Activated T-cell treated with anti-CD3 and anti-CD28 coated beads, Interleukin-2, amount 50 U/mL, for 1 hour (primary cell): ENCODE data around the gene SMIM15.
A peak's percentile ranks its signal among the peaks of the same experiment; 100 is the strongest.
"Not testable (repeated sequence)": the region's sequence is repeated elsewhere in the genome, so short reads cannot be mapped to it uniquely, and the experiment has no call there.

Experiments
- DNase-seq: peaks from one replicate; pipeline ENCODE4 v3.0.0-alpha.2; 2020

Gene SMIM15

DNA sequence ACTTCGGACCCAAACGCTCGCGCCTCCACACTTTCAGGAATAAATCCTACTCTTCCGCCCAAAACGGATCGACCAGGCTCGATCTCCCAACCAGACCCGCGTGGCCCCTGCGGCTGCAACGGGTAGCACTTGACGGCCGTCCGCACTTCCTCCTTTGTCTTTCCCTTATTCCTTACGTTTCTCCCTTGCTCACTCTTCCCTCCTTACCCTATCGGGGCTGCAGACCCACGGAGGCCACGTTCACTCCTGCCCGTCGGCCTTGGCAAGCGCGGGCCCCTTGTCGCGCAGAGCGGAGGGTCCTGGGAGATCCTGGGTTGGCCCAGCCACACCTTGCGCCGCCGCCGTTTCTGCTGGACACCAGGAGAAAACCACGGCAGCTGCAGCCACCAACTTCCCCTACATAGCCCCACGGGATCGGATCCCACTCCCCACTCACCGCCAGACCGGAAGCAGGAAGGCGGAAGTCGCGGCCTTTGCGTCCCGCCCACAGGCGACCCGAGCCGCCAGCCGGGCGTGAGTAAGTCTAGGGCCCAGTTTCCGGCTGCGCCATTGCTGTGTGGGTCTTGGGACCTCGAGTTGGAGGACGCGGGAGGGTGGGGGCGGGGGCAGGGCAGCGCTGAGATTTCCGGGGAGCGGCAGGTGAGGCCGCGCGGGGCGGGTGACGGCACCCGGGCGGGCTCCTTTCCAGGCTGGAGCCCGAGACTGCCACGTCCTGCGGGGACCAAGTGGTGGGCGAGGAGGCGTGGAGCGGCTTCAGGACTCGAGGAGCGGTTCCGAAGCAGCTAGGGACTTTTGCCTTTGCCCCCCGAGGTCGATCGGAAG, at the start of gene SMIM15:
TSS of gene SMIM15 (minus strand) at position 459 of the 822 bp plus-strand sequence. CDS start 2,297 bp downstream, outside the sequence.
- peak; percentile 79 for DNase-seq

- DNase-seq = no peak
Observed at GRCh38 chr5:61207884-61208283, 45.6 kb upstream of the SMIM15 start.

- no peak for DNase-seq
Observed at GRCh38 chr5:61205013-61205412, 42.7 kb upstream of the SMIM15 start.

- DNase-seq = no peak
Observed at GRCh38 chr5:61202213-61202612, 39.9 kb upstream of the SMIM15 start.

GRCh38 chr5:61200582-61201155, 38.4 kb upstream of the SMIM15 start:
- DNase-seq = no peak

GRCh38 chr5:61198606-61199005, 36.3 kb upstream of the SMIM15 start:
- no peak for DNase-seq

GRCh38 chr5:61187826-61188225, 25.6 kb upstream of the SMIM15 start:
- DNase-seq = not testable (repeated sequence)

GRCh38 chr5:61187352-61187751, 25.1 kb upstream of the SMIM15 start:
- not testable (repeated sequence) for DNase-seq

- DNase-seq = no peak
Observed at GRCh38 chr5:61186634-61187033, 24.4 kb upstream of the SMIM15 start.

- no peak for DNase-seq
Observed at GRCh38 chr5:61184708-61185107, 22.4 kb upstream of the SMIM15 start.

DNA sequence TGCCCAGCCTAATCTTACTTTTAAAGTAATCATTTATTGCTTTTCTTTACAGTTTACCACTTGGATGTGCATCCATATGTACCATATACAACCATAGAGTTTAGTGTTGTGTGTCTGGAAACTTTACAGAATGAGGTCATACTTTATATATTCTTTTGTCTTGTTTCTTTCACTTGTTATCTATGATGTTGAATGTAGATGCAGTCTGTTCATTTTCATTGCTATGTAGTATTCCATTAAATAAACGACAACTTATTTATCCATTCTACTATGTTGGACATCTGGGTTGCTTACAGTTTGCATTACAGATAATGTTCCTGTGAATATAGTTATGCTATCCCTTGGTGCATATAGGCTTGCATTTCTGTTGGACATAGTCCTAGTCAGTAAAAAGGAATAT, 21.3 kb upstream of the SMIM15 start:
- DNase-seq = no peak

- no peak for DNase-seq
Observed at GRCh38 chr5:61182449-61182848, 20.2 kb upstream of the SMIM15 start.

GRCh38 chr5:61180886-61181285, 18.6 kb upstream of the SMIM15 start:
- no peak for DNase-seq

GRCh38 chr5:61178702-61179101, 16.4 kb upstream of the SMIM15 start:
- no peak for DNase-seq

DNA sequence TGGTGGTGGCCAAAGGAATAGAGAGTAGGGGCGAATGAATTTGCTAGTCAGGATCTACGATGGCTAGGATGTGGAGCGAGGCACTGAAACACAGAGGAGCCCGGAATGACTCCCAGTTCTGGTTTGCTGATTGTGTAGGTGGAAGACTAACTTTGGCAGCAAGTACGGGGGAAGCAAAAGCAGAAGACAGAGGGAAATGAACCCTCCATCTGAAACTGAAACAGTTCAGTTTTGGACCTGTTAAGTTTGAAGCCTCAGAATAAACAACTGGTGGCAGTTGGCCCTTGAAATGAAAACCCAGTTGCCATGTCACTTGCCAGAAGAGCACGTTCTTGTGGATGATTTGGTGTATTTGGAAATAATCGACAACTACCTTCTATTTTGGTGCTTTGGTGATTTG, 15.4 kb upstream of the SMIM15 start:
- DNase-seq = no peak

- DNase-seq = no peak
Observed at GRCh38 chr5:61177070-61177469, 14.8 kb upstream of the SMIM15 start.

DNA sequence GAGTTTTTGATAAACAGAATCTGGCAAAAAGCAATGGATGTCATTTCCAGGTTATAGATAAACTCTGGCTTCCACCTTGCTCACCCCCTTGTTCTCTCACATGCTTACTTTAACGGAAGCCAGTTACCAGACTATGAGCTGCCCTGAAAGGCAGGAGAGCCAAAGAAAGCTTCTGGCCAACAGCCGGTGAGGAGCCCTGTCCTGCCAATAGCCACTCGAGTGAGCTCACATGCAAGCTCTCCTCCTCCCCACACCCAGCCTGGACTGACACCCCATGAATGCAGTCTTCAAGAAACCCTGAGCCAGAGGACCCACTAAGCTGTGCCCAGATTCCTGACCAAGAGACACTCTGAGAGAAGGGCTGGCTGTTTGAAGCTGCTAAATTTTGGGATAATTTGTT, 14.4 kb upstream of the SMIM15 start:
- no peak for DNase-seq

GRCh38 chr5:61171479-61171878, 9.2 kb upstream of the SMIM15 start:
- DNase-seq = no peak

- DNase-seq = no peak
Observed at GRCh38 chr5:61168951-61169350, 6.7 kb upstream of the SMIM15 start.

DNA sequence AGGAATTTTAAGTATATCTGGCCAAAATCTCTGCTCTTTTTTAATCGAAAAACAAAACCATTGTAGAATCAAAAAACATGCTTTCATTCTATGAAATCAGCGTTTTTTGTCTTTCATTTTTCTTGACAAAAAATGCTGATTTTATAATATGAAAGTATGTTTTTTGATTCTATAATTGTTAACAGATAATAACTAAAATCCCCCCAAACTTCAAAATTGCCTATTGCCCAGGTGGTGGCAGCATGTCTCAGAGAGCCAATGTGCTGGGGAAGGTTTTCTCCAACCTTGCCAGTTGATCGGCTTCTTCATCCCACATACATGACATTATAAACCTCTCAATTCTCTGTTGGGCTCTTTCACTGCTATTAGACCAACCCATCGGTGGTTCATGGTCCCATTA, 5.1 kb upstream of the SMIM15 start:
- no peak for DNase-seq

DNA sequence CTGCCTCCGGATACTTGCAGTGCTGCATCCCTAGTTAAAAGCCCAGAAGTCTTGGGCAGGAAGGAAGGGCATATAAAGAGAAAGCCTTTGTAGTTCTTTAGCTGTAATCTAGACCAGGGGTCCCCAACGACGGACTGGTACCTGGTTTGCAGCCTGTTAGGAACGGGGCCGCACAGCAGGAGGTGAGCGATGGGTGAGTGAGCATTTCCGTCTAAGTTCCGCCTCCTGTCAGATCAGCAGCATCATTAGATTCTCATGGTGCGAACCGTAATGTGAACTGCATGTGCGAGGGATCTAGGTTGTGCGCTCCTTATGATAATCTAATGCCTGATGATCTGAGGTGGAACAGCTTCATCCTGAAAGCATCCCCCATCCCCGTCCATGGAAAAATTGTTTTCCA, 1.6 kb upstream of the SMIM15 start:
- DNase-seq = no peak

GRCh38 chr5:61162832-61163567, 732 bp upstream of the SMIM15 start:
- DNase-seq = no peak

DNA sequence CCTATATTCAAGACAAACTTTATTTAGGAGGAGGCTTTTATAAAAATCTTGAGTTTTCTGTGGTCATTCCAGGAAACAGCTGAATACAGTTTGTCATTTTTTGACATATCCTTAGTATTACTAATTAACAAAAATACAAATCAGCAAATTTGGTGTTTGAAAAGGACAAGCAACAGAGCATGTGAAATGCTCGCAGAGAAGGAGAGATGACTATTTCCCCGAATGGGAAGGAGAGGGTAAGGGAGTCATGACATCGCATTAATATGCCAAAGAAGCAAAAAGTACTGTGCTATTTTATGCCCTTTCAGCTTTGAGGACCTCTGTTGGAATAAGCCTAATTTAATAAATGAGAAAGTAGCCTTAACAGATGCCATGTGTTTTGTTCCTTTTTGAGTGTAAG, 1.8 kb downstream of the SMIM15 start:
- no peak for DNase-seq

GRCh38 chr5:61159836-61160235, 2.4 kb downstream of the SMIM15 start:
- no peak for DNase-seq
